Mononuclear cell (primary cell): ENCODE data around the gene FBXO41. TPM values are rescaled to one million over a fixed set of nuclear protein-coding genes. Genes with fewer than 3 reads are reported as not detected.

Experiments used
- H3K27me3 ChIP-seq: 2 replicates; pipeline ENCODE4 v1.6.0; 2011; ENCODE audit warnings: low read length, control low read depth; ENCODE audit not compliant: insufficient read depth
- H3K4me1 ChIP-seq: 2 replicates; pipeline ENCODE4 v1.5.1; 2011; ENCODE audit warnings: mild to moderate bottlenecking, low read length, control low read depth; ENCODE audit not compliant: insufficient read depth
- H3K4me3 ChIP-seq: 2 replicates; pipeline ENCODE4 v1.5.1; 2011; ENCODE audit warnings: mild to moderate bottlenecking, low read length, moderate library complexity
- H3K9me3 ChIP-seq: 2 replicates; pipeline ENCODE4 v1.5.1; 2011; ENCODE audit warnings: low read depth, mild to moderate bottlenecking, control low read depth, low read length
- total RNA-seq: library from RNA; depleted of rRNA; stranded (reverse); fragments of >200 nt; gene quantifications from one replicate; pipeline ENCODE4 v1.2.3, GENCODE V29; 2012

FBXO41 gene
- total RNA-seq, 1 donor = 4.2 TPM

DNA sequence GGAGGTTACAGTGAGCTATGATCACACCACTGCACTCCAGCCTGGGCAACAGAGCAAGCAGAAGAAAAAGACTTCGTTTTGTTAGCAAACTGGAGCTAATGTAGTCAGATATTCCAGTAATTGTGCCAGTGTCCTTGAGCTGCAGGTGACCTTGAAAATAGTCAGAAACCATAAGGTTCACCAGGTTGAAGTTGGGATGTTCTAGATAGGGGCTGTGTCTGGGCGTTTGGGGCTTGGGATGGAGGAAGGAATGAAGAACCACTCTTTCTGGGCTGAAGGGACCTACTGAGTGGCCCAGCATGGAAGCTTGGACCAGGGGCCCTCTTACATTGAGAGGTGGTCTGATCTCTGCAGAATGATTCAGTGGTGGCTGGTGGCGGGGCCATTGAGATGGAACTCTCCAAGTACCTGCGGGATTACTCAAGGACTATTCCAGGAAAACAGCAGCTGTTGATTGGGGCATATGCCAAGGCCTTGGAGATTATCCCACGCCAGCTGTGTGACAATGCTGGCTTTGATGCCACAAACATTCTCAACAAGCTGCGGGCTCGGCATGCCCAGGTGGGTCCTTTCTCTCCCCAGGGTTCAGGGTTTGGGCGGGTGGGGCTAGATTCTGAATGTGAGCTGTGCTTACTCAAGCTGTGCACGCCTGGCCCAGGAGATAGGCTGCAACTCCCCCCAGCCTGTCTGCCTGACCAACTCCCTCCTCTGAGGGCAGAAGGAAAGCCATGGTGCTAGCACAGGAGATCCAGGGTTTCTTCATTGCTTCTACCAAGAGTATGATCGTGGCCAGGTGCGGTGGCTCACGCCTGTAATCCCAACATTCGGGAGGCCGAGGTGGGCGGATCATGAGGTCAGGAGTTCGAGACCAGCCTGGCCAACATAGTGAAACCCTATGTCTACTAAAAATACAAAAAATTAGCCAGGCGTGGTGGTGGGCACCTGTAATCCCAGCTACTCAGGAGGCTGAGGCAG lies 33.1 kb downstream of the FBXO41 start:
- H3K27me3 ChIP-seq = no peaks in the 10 kb centered on the region
- no peaks in the 10 kb centered on the region for H3K4me1 ChIP-seq
- H3K9me3 ChIP-seq = no peaks in the 10 kb centered on the region
- no peak overlapping the region for H3K4me3 ChIP-seq

DNA sequence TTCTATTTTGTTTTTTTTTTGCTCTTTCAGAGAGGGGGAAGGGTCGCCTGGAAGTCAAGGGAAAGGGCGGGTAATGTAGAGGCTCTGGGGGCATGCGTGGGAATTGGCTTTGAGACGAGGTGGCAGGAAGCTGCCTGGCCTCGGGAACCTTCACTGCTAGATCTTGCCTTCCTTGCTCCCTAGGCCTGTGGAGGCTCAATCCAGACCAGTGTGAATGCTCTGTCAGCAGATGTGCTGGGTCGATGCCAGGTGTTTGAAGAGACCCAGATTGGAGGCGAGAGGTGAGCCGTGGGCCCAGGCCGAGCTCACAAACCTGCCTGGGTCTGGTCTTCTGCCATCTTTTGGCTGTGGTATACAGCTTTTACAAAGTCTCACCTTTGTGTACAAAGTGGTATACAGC lies 34.6 kb downstream of the FBXO41 start:
- H3K4me3 ChIP-seq = no peak overlapping the region
- no peaks in the 10 kb centered on the region for H3K27me3 ChIP-seq
- H3K4me1 ChIP-seq = no peaks in the 10 kb centered on the region
- H3K9me3 ChIP-seq = no peaks in the 10 kb centered on the region

GRCh38 chr2:73246850-73247249 lies 37.4 kb downstream of the FBXO41 start:
- no peaks in the 10 kb centered on the region for H3K4me1 ChIP-seq
- H3K27me3 ChIP-seq = no peaks in the 10 kb centered on the region
- H3K4me3 ChIP-seq = no peak overlapping the region
- H3K9me3 ChIP-seq = no peaks in the 10 kb centered on the region

GRCh38 chr2:73244580-73244979 lies 39.7 kb downstream of the FBXO41 start:
- no peaks in the 10 kb centered on the region for H3K27me3 ChIP-seq
- no peak overlapping the region for H3K4me3 ChIP-seq
- H3K4me1 ChIP-seq = no peaks in the 10 kb centered on the region
- H3K9me3 ChIP-seq = no peaks in the 10 kb centered on the region

DNA sequence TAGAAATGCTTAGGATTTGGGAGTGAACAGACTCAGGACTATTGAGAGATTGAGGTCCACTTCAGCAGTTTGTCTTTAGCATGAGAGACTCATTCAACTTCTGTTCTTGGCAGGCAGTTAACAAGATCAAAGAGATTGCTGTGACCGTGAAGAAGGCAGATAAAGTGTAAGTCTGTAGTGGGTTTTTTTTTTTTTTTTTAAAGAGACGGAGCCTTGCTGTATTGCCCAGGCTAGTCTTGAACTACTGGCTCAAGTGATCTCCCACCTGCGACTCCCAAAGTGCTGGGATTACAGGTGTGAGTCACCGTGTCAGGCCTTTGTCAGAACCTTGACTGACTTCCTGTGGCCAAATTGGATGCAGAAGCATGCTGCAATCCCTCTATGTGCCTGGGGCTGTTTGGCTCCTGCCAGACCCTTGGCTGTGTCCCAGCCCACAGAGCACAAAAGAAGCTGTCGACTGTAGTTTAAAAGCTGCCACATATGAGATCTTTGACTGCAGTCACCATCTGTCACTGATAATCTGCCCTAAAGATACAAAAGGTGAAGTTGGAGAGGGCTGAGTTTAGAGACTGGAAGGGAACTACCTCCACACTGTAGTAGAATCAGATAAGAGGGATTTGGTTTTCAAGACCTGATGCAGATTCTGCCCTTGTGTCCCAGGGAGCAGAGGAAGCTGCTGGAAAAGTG lies 40.3 kb downstream of the FBXO41 start:
- no peak overlapping the region for H3K4me3 ChIP-seq
- H3K9me3 ChIP-seq = no peaks in the 10 kb centered on the region
- H3K27me3 ChIP-seq = no peaks in the 10 kb centered on the region
- H3K4me1 ChIP-seq = no peaks in the 10 kb centered on the region

DNA sequence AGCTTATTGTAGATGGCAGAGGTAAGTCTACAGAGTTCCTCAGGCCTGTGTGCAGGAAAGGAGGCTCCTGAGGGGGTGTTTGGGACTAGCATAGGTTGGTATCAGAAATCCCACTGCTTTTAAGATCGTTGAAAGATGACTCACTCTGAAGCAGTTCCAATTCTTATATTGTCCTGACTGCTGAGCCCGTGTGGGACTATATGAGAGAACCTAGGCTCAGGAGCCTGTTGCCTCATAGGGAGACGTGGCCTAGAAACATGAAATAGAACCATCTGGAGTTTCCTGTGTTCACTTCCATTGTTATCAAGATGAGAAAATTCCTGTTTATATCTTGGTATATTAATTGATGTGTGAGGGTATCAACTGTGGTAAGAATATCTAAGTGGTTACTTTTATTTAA lies 44.5 kb downstream of the FBXO41 start:
- Histone ChIP-seq H3K9me3 (no peaks in the 10 kb centered on the region), H3K27me3 (no peaks in the 10 kb centered on the region), H3K4me1 (peaks cover 12% of the 10 kb centered on the region), H3K4me3 (no peak overlapping the region)

DNA sequence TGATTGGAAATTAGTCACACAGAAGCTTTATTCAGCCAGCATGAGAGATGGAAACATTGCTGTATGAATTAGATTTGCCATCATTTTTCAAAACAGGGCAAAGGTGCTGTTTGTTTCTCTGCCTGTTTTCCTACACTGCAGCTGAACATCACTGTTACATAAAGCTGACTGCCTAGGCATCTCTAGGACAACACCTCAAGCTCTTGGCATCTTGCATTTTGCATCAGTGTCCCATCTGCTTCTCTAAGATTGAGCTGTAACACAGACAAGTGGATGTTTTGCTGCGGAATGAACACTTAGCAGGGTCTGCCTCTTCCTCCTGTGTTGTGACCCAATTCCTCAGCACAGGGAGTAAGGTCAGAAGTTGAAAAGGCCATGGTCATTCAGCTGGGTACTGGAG lies 45.3 kb downstream of the FBXO41 start:
- Histone ChIP-seq H3K4me3 (no peak overlapping the region), H3K4me1 (peaks cover 14% of the 10 kb centered on the region), H3K9me3 (no peaks in the 10 kb centered on the region)

GRCh38 chr2:73238149-73238548 lies 46.1 kb downstream of the FBXO41 start:
- no peaks in the 10 kb centered on the region for H3K9me3 ChIP-seq
- H3K4me1 ChIP-seq = peaks cover 17% of the 10 kb centered on the region
- no peak overlapping the region for H3K4me3 ChIP-seq
- H3K27me3 ChIP-seq = no peaks in the 10 kb centered on the region

More for the DNA sequence above, 45.3 kb downstream of the FBXO41 start:
- H3K27me3 ChIP-seq = no peaks in the 10 kb centered on the region

- peaks cover 24% of the 10 kb centered on the region for H3K4me1 ChIP-seq
- H3K27me3 ChIP-seq = no peaks in the 10 kb centered on the region
- no peaks in the 10 kb centered on the region for H3K9me3 ChIP-seq
- no peak overlapping the region for H3K4me3 ChIP-seq
These were observed 47.1 kb downstream of the FBXO41 start for GRCh38 chr2:73237168-73237567.

GRCh38 chr2:73235315-73236028 lies 48.8 kb downstream of the FBXO41 start:
- Histone ChIP-seq H3K4me1 (peaks cover 24% of the 10 kb centered on the region), H3K27me3 (no peaks in the 10 kb centered on the region), H3K4me3 (peak overlapping the region; percentile 71), H3K9me3 (no peaks in the 10 kb centered on the region)

GRCh38 chr2:73233932-73234832 lies 50.1 kb downstream of the FBXO41 start, which contains the start of gene CCT7:
TSS of gene CCT7 (plus strand) at chr2:73234308. CDS start at chr2:73234379, 71 bp downstream.
- H3K4me1 ChIP-seq = peaks cover 24% of the 10 kb centered on the region
- peak within 1 kb of the TSS; percentile 71 for H3K4me3 ChIP-seq

GRCh38 chr2:73233154-73233931 lies 50.9 kb downstream of the FBXO41 start, which contains the start of gene PRADC1:
TSS of gene PRADC1 (minus strand) at chr2:73233239. CDS start at chr2:73233160, 79 bp downstream.
- Histone ChIP-seq H3K4me1 (peaks cover 24% of the 10 kb centered on the region), H3K27me3 (no peaks in the 10 kb centered on the region), H3K9me3 (no peaks in the 10 kb centered on the region), H3K4me3 (peak within 1 kb of the TSS; percentile 71)

More at GRCh38 chr2:73233932-73234832, 50.1 kb downstream of the FBXO41 start, which contains the start of gene CCT7:
- no peaks in the 10 kb centered on the region for H3K27me3 ChIP-seq
- no peaks in the 10 kb centered on the region for H3K9me3 ChIP-seq

DNA sequence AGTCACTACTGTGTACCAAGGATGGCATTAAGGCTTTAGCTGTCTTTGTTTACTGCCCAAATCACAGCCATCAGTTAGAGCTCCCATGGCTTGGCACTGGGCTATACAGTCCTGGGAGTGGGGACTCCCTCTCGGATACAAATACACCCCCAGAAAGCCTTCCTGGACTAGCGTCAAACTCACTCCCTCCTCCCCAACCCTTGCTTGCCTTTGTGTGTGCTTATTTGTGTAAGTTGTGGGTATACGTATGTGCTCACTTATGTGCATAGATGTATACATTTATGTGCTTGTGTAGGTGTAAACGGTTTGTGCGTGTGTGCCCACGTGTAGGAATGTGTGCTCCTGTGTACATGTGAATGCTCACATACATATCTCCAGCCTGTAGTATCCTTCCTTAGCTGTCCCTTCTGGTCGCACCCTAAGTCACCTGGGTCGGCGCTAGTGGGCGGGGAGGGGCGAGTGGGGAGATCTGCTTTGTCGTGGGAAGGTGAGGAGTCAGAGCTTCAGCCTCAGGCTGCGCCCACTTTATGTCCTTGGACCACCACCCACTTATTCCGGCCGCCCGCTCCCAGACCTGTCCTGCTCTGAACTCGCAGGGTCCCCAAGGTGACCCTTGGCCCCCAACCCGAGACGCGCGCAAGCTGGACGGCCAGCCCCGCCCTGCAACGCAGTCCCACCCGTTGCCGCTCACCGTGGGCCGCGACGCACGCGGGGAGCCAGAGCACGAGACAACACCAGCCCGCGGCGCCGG lies 51.7 kb downstream of the FBXO41 start:
- Histone ChIP-seq H3K27me3 (no peaks in the 10 kb centered on the region), H3K4me3 (peak overlapping the region; percentile 71), H3K9me3 (no peaks in the 10 kb centered on the region)

More for the DNA sequence above, 51.7 kb downstream of the FBXO41 start:
- peaks cover 24% of the 10 kb centered on the region for H3K4me1 ChIP-seq
